Kidney (tissue), 14 donors: Measurements from ENCODE around the gene FAM180A. TPM values are rescaled to one million over a fixed set of nuclear protein-coding genes. Genes with fewer than 3 reads are reported as not detected.

ENCODE experiments used
- DNase-seq, 5 donors: peaks; one replicate each; pipeline ENCODE4 v3.0.0-alpha.2; 2013 to 2020
- FAIRE-seq: peaks from 2 replicates; lab custom pipeline; 2012; peaks lifted over from hg19 to GRCh38; lab: Jason Lieb, UNC
- H3K27ac ChIP-seq, 2 donors: one replicate each; pipeline ENCODE4 v1.7.0; 2013; ENCODE audit warnings: low read depth in 2 of 2, low read length in 2 of 2, inconsistent platforms in 1 of 2
- H3K27me3 ChIP-seq: one replicate; pipeline ENCODE4 v1.7.1; 2013; ENCODE audit warnings: low read length, inconsistent platforms; ENCODE audit not compliant: control insufficient read depth, insufficient read depth
- H3K36me3 ChIP-seq, 3 donors: one replicate each; pipeline versions ENCODE4 v1.7.0 to v1.7.1; 2013; ENCODE audit warnings: low read length in 3 of 3, control low read depth in 1 of 3, inconsistent platforms in 1 of 3; ENCODE audit not compliant: insufficient read depth in 3 of 3, control insufficient read depth in 2 of 3
- H3K4me1 ChIP-seq, 3 donors: one replicate each; pipeline versions ENCODE4 v1.7.0 to v1.7.1; 2013; ENCODE audit warnings: low read length in 3 of 3, inconsistent platforms in 1 of 3, low read depth in 1 of 3; ENCODE audit not compliant: control insufficient read depth in 2 of 3, insufficient read depth in 2 of 3
- H3K4me3 ChIP-seq, 3 donors: one replicate each; pipeline versions ENCODE4 v1.7.0 to v1.8.1; 2013; ENCODE audit warnings: low read length in 3 of 3, control low read depth in 1 of 3, inconsistent platforms in 1 of 3
- H3K9ac ChIP-seq, 3 donors: one replicate each; pipeline versions ENCODE4 v1.7.0 to v1.7.1; 2013; ENCODE audit warnings: low read length in 3 of 3, control low read depth in 1 of 3, inconsistent platforms in 1 of 3
- H3K9me3 ChIP-seq, 3 donors: one replicate each; pipeline versions ENCODE4 v1.7.0 to v1.7.1; 2013; ENCODE audit warnings: low read length in 3 of 3, control low read depth in 1 of 3, inconsistent platforms in 1 of 3; ENCODE audit not compliant: control insufficient read depth in 2 of 3, insufficient read depth in 1 of 3
- intact Hi-C: fragments of 100-400 bp; cut with DNase I; formaldehyde crosslinking; loops from one replicate; pipeline ENCODE4 v1.11.1; 2022
- polyA plus RNA-seq: library from polyadenylated mRNA; stranded (reverse); fragments of 350-450 nt; fragmentation: Illumina TruSeq; extraction: RNeasy Lipid Tissue Mini Kit (QIAGEN cat#74804); gene quantifications from one replicate; pipeline ENCODE4 v1.2.3, GENCODE V29; 2014; ENCODE audit warnings: low read depth, low replicate concordance; ENCODE audit not compliant: insufficient read depth
- total RNA-seq: library from RNA; stranded (reverse); fragmentation: NEBNext Ultra II Directional; extraction: Animal tissue kit (Norgen Biotek cat#: 25700); gene quantifications from one replicate; pipeline ENCODE4 v1.2.1, GENCODE V29; 2021
- TF ChIP-seq, protein P1 (sequence below): IDR thresholded peaks from 3 replicates; pipeline ENCODE4 v1.5.1; 2012; ENCODE audit warnings: mild to moderate bottlenecking, moderate library complexity, borderline replicate concordance; ENCODE audit not compliant: insufficient read depth; ENCODE audit errors: extremely low read depth
- donor health status: control.
- donor health status: control.
- donor health status: control.
- donor health status: control.
- donor health status: control.
- donor health status: DM: yes; HTN: yes; CAD: no.
- donor health status: Normal renal cell carcinoma (clear cell type).

Gene FAM180A
- total and polyA plus RNA-seq, 2 donors from 2014 or later = 1.7 to 2.2 TPM

DNA sequence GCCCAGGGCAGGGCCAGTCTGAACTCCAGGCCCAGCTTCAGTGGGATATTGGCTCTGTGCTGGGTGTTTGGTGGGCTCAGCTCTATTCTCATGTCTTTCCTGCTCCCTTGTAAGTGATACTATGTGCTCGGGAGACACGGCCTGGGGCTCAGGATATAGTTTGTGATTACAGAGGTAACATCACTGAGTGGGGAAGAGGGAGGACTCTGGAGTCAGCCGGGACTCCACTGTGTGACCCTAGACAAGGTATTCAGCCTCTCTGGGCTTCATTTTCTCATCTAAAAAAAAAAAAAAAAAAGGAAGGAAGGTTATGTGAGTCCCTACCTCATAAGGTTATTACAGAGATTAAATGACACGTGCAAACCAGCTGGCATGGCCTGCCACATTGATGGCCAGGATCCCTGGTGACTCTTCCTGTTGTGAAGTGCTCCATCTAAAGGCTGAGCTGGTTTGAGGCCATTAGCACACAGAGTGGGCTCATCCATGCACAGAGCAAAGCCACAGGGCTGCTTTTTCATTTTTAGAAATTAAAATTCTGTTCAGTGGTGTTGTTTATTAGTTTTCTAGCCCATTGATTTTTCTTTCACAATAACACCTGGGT is 36.3 kb downstream of the FAM180A start:
- Histone ChIP-seq H3K36me3 (no peaks in the 10 kb centered on the region), H3K27me3 (no peaks in the 10 kb centered on the region), H3K4me1 (peaks cover 0 to 4% (median 0%) of the 10 kb centered on the region in 3 donors), H3K9me3 (no peaks in the 10 kb centered on the region), H3K9ac (no peak overlapping the region), H3K4me3 (no peak overlapping the region), H3K27ac (no peak overlapping the region)
- TF ChIP-seq, protein P1, sequence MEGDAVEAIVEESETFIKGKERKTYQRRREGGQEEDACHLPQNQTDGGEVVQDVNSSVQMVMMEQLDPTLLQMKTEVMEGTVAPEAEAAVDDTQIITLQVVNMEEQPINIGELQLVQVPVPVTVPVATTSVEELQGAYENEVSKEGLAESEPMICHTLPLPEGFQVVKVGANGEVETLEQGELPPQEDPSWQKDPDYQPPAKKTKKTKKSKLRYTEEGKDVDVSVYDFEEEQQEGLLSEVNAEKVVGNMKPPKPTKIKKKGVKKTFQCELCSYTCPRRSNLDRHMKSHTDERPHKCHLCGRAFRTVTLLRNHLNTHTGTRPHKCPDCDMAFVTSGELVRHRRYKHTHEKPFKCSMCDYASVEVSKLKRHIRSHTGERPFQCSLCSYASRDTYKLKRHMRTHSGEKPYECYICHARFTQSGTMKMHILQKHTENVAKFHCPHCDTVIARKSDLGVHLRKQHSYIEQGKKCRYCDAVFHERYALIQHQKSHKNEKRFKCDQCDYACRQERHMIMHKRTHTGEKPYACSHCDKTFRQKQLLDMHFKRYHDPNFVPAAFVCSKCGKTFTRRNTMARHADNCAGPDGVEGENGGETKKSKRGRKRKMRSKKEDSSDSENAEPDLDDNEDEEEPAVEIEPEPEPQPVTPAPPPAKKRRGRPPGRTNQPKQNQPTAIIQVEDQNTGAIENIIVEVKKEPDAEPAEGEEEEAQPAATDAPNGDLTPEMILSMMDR = no peak
- FAIRE-seq (no peak), DNase-seq (no peak)
- intact Hi-C loops = no loop called here

DNA sequence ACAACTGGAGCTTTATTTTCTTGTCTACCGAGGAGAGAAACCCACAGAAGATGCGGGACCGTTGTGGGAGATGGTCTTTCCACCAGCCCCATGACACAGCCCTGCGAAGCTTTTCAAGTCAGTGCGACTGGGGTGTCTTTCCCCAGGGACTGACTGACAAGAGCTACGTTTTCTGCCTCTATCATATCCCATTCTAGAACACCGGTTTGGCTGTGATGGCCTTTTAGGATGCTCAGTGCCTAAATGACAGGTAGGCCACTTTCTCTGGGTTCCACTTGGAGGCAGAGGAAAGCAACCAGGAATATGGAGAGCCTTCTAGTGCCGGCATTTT is 37.5 kb downstream of the FAM180A start:
- no peak for FAIRE-seq
- peaks cover 0 to 4% (median 0%) of the 10 kb centered on the region in 3 donors for H3K4me1 ChIP-seq
- no peak overlapping the region for H3K4me3 ChIP-seq
- H3K9ac ChIP-seq = no peak overlapping the region
- DNase-seq = no peak
- H3K27ac ChIP-seq = no peak overlapping the region
- intact Hi-C loops = no loop called here
- no peaks in the 10 kb centered on the region for H3K9me3 ChIP-seq
- H3K36me3 ChIP-seq = no peaks in the 10 kb centered on the region
- no peaks in the 10 kb centered on the region for H3K27me3 ChIP-seq
- TF ChIP-seq, protein P1 = no peak

DNA sequence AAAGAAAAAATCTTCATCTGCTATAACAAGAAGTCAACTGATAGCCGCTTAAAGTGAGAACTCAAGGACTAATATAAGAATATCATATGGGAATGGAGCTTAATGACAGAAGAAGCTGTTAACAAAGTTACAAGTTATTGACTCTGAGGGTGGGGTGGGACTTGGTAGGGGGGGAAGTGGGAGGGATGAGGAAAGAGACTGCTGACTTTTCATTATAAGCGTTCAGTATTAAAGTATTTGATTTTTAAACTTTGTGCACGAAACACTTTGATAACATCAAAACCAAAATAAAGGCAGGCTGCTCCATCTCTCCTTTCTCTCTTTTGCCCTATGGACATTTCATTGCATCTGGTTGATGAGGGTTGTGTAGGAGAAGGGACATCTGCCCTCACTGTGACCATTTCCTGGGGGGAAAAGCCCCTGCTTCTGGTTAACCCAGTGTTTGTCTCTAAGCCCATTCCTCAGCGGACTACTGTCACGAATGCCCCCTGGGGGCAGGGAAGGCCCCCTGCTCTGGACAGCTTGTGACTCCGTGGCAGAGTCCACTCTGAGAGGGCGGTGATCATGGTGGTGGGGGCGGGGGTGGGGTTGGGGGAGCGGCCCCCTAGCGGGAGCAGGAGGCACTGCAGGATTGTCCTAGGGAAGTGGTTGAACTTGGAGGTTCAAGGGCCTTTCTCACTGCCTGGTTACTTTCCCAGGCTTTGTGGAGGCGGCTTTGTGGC is 38.0 kb downstream of the FAM180A start:
- intact Hi-C loops = no loop called here

More for the DNA sequence above, 38.0 kb downstream of the FAM180A start:
- no peak for FAIRE-seq
- H3K4me3 ChIP-seq = peak overlapping the region in 2 of 3 donors; percentile 47 to 50
- H3K27me3 ChIP-seq = no peaks in the 10 kb centered on the region
- no peak overlapping the region for H3K27ac ChIP-seq
- H3K4me1 ChIP-seq = peaks cover 0 to 4% (median 0%) of the 10 kb centered on the region in 3 donors
- TF ChIP-seq, protein P1 = peak; percentile 34
- peak in 3 of 5 donors; percentile 24 to 48 (median 37) for DNase-seq
- H3K9ac ChIP-seq = no peak overlapping the region
- H3K36me3 ChIP-seq = no peaks in the 10 kb centered on the region
- no peaks in the 10 kb centered on the region for H3K9me3 ChIP-seq
